ENCODE data around the gene GPR171.

- no peak for TF ChIP-seq CTCF (IDR thresholded peaks at IDR 0.05 in 8 of 11, conservative IDR thresholded peaks at IDR 0.05 in 3 of 11)
- TF ChIP-seq POLR2AphosphoS5 (IDR thresholded peaks at IDR 0.05), result no peak
- no peak for TF ChIP-seq POLR2A (IDR thresholded peaks at IDR 0.05)
Measured at GRCh38 chr3:151204530-151205402, 1.8 kb upstream of the GPR171 start.

Measured in spleen (tissue), 7 donors.